ENCODE results near the gene AK1.
"Not testable (repeated sequence)": the region's sequence is repeated elsewhere in the genome, so short reads cannot be mapped to it uniquely, and the experiment has no call there.

AK1 gene

GRCh38 chr9:127847833-127848755 is 29.4 kb downstream of the AK1 start:
- no peak for DNase-seq (ENCODE audit: low spot score)

GRCh38 chr9:127847178-127847510 is 30.3 kb downstream of the AK1 start:
- peak; percentile 56 for DNase-seq (ENCODE audit: low spot score)

- DNase-seq (ENCODE audit: low spot score), result peak; percentile 64
Observed at GRCh38 chr9:127846443-127847177, 30.9 kb downstream of the AK1 start.

GRCh38 chr9:127845619-127846018 is 31.9 kb downstream of the AK1 start:
- DNase-seq (ENCODE audit: low spot score), result not testable (repeated sequence)

GRCh38 chr9:127844821-127845359 is 32.6 kb downstream of the AK1 start:
- peak; percentile 76 for DNase-seq (ENCODE audit: low spot score)

- no peak for DNase-seq (ENCODE audit: low spot score)
Observed at GRCh38 chr9:127841087-127841835, 36.2 kb downstream of the AK1 start.

GRCh38 chr9:127838375-127839078 is 38.9 kb downstream of the AK1 start:
- DNase-seq (ENCODE audit: low spot score), result peak; percentile 95

GRCh38 chr9:127837346-127837745 is 40.1 kb downstream of the AK1 start:
- DNase-seq (ENCODE audit: low spot score), result no peak

GRCh38 chr9:127836561-127836960 is 40.9 kb downstream of the AK1 start:
- DNase-seq (ENCODE audit: low spot score), result not testable (repeated sequence)

GRCh38 chr9:127835991-127836516 is 41.4 kb downstream of the AK1 start:
- peak; percentile 92 for DNase-seq (ENCODE audit: low spot score)

- DNase-seq (ENCODE audit: low spot score), result no peak
Observed at GRCh38 chr9:127833555-127833954, 43.9 kb downstream of the AK1 start.

- no peak for DNase-seq (ENCODE audit: low spot score)
Observed at GRCh38 chr9:127832248-127832647, 45.2 kb downstream of the AK1 start.

- DNase-seq (ENCODE audit: low spot score), result no peak
Observed at GRCh38 chr9:127829205-127829906, 48.1 kb downstream of the AK1 start.

GRCh38 chr9:127828262-127829031 is 49.0 kb downstream of the AK1 start:
- peak; percentile 92 for DNase-seq (ENCODE audit: low spot score)

- no peak for DNase-seq (ENCODE audit: low spot score)
Observed at GRCh38 chr9:127826253-127826913, 51.1 kb downstream of the AK1 start.

GRCh38 chr9:127825319-127826051 is 52.0 kb downstream of the AK1 start:
- no peak for DNase-seq (ENCODE audit: low spot score)

- no peak for DNase-seq (ENCODE audit: low spot score)
Observed at GRCh38 chr9:127822108-127822507, 55.4 kb downstream of the AK1 start.

GRCh38 chr9:127818574-127818973 is 58.9 kb downstream of the AK1 start:
- DNase-seq (ENCODE audit: low spot score), result no peak
